ENCODE results near the gene MITF.

DNA sequence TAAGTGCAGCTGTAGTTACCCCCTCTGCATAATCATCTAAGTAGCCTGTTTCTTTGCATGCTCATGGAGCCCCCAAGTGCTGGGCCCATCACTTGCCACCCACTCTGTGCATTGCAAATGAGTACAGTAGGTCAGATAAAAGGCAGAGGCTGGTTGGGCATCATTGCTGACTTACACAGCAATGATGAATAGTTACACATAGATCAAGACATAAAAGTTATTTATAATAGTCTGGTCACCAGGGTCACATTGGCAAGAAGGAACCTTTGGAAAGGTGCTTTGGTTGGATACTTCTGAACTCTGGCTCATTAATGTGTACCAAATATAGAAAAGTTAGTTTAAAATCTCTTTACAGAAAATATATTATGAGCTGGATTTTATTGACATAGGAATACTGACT is 111.6 kb downstream of the MITF start:
- TF ChIP-seq, protein P1, sequence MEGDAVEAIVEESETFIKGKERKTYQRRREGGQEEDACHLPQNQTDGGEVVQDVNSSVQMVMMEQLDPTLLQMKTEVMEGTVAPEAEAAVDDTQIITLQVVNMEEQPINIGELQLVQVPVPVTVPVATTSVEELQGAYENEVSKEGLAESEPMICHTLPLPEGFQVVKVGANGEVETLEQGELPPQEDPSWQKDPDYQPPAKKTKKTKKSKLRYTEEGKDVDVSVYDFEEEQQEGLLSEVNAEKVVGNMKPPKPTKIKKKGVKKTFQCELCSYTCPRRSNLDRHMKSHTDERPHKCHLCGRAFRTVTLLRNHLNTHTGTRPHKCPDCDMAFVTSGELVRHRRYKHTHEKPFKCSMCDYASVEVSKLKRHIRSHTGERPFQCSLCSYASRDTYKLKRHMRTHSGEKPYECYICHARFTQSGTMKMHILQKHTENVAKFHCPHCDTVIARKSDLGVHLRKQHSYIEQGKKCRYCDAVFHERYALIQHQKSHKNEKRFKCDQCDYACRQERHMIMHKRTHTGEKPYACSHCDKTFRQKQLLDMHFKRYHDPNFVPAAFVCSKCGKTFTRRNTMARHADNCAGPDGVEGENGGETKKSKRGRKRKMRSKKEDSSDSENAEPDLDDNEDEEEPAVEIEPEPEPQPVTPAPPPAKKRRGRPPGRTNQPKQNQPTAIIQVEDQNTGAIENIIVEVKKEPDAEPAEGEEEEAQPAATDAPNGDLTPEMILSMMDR (optimal IDR thresholded peaks at IDR 0.05 in 1 of 3, IDR thresholded peaks at IDR 0.05 in 1 of 3, conservative IDR thresholded peaks at IDR 0.05 in 1 of 3; ENCODE audit: extremely low read depth in 1 of 3, insufficient read depth in 2 of 3, low read length in 3 of 3), result no peak
- no peak for TF ChIP-seq EZH2 (IDR thresholded peaks at IDR 0.05; ENCODE audit: low read length)

Data from keratinocyte (primary cell).